NCI-H2196 (cell line): ENCODE data around the gene GLI3.

Experiments used
- DNase-seq: peaks from one replicate; lab custom pipeline; 2025; ENCODE audit not compliant: unreplicated experiment; lab: John Stamatoyannopoulos, UW

Gene GLI3

DNA sequence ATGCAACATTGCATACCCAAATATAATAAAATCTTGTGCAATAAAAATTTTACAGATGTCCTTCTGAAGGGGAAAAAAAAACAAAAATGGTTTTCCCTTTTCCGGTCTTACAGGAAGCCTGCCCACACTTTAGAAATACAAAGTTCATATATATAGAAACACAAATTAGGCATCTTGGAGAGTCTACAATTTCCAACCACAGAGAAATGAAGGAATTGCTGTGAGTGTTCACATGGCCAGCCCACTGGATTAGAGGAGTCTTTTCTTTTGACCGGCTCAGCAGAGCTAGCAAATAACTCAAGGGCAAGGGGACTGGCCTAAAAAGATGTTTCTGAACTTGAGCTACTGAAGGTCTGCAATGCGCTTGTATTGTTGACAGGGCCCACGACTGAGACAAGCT is 92.4 kb downstream of the GLI3 start:
- no peak for DNase-seq

DNA sequence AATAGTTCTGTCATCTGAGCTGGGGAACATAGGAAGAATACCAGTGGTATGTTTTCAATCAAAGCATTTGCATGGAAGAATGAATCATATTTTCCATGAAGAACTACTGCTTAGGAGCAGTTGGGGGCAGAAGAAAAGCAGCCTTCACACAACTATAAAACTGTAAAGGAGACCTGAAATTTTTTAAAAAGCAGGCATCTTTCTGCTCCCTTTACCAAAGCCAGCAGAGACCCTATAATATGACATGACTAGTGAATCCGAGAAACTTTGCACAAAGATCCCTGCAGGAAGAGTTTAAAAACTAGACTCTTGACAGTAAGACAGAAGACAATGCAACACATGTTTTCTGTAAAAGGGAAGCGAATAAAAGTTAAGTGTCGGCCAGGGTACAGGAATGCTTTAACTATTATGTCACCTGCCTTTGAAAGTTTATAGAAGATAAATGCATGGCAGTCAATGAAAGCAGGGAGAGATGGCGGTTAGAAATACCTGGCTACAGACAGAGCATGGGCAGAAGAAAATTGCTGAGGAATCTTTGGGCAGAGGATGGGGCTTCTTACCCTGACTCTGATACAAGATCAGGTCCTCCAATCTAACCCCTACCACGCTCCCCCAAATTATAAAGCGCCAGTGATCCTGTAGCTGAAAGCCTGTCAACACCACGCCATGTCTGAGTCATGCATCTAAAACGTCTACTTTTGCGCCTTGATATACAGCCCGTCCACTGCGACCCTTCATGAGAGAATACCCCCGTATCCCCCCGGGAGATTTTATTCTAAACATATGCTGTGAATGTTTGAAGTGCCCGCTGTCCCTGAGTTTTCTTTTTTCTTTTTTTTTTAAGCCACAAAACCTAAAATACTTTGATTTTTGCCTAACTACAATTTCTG is 93.1 kb downstream of the GLI3 start:
- no peak for DNase-seq

DNA sequence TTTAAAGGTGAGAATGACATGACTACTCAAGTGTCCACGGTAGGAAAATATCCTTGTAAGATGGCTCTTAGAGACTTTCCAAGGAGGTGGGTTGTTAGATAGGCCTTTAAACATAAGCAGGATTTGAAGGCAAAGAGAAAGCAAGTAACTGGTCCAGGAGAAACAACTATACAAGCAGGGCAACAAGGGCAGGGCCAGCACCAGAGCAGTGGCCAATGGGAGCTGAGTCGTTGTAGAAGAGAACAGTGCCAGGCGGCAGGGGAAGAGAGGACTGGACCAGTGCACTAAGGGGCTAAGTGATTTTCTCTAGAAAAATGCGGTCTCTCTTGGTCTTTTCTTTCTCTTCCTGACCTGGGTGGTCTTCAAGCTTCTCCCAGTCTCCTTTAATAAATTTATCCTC is 94.9 kb downstream of the GLI3 start:
- DNase-seq: no peak

DNA sequence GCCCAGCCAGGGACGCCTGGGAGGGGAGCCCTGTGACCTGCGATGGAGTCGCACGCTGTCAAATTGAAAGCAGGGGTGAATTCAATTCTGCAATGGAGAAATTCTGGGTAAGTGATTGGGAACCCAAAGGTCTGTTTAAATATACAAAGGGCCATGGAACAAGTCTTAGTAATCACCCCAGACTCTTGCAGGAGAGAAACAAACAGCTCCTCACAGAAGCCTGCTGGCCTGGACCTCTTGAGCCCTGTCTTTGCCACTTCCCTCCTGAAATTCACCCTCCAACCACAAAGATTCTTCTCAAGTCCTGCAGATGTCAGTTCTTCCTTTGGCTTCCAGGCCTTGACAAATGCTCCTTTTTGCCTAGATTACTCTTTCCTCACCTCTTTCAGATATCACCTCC is 97.3 kb downstream of the GLI3 start:
- no peak for DNase-seq

DNA sequence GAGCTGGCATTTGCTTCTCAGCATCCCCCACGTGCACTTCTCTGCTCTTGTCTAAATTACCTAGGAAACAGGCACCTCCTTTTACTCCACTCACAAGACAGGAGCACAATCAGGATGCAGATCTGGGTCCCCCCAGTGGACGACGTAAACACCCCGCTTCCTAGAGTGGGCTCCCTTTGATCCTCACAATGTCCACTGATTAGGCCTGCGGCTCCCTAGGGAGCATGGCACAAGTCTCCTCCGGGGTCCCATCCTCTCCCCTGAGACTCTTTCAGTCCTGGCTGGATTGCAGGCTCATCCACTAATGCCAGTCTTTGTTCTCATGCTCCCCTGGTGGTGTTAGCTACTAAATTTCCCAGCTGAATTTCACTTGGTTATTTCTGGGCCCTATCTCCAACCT is 98.3 kb downstream of the GLI3 start:
- DNase-seq: no peak

DNA sequence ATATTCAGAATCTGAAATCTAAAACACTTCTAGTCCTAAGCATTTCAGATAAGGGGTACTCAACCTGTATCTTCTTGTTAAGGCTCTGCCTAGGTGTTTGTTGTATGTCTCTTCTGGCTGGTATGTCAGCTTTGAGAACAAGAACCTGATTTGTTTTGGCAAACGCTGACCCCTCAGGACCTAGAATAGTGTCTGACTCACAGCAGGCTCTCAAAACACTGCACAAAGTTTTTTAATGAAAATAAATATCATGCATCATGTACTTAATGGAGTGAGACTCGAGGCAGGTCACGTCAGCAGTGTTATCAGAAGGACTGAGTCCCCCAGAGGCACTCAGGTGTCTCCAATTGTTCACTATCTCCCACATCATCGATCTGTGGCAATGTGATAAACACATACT is 99.1 kb downstream of the GLI3 start:
- no peak for DNase-seq

DNA sequence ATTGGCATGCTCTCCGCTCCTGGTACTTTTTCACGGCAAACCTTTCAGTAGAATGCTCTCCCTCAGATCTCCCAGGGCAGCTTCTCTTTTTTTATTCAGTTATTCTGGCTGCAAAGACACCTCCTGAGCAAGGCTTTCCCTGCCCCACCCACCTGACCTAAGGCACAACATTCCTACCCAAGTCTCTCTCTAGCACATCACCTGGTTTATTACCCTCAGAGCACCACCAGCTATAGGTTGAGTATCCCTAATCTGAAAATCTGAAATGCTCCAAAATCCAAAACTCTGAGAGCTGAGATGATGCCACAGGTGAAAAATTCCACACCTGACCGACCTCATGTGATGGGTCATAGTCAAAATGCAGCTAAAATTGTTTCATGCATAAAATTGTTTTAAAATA is 99.6 kb downstream of the GLI3 start:
- no peak for DNase-seq

DNA sequence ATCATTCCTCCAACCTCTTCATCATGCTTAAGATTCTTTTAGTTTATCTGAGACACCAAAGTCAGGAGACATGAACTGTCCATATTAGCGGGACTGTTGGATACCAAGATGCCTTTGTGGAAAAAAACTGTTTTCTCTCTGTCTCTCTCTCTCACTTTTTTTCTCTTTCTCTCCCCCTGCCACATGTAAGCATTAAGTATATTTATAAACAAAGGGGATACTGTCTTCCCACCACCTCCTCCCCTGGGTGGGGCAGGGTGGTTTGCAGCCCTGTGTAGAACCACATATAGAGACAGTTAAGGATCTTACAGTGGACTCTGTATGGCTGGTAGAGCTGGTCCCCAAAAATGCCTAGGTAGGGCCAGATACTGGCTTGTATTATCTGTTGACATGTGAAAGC is 101.3 kb downstream of the GLI3 start:
- no peak for DNase-seq

DNA sequence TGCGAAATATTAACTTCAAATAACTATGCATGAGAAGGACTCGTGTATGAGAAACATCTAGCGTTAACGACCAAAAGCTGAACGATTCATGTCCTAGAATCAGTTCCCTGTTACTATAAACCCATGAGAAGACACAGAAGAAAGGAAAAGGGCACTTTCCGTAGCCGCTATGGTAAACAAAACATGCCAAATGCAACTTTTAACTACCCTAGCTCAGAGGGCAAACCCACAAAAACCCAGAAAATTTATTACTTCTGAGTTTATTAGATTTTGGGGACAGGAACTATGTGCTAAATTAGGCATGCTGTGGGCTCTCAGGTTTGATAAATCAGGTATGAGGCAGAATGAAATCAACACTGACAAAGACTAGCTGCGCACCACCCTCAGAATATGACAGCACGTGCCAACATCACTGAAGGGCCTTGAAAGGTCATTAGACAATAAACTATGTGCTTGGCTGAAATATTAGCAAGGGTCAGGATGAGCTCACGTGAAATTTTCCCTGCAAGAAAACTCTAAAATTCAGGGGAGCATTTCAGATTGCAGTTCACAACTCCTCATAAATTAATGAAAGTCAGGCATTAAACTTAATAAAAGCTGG is 102.6 kb downstream of the GLI3 start:
- DNase-seq: no peak

DNA sequence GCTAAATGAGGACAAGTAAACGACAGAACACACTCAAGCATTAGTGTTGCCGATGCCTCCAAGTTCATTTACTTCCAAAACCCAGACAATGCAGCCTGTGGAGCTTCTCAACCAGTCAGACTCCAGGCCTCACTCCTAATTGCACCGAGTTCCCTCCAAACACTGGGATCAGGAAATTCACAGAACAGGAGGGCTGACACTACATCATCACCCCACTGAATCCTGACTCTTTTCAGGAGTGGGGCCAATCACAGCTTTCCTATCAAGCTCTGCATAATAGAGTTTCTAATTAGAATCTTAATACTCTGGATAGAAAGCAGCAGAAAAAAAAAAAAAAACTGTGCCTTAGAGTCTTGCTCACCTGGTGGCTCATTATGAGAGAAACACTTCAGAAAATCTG is 103.7 kb downstream of the GLI3 start:
- no peak for DNase-seq

DNA sequence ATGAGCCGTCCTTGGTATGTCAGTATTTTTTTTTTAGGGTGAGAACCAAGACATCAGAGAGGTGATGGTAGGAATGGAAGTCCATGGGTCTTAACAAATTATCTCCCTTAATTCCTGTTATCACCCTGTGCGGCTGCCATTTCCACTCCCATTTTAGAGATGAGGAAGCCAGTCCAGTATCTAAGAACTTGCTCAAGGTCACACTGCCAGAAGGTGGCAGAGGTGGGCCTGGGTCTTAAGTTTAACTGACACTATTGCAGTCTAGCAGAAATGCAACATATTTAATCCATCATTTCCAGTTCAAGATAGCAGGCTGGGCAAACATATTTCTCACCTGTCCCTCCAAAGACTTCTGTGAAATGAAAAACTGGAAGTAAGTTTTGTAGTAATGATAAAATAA is 108.3 kb downstream of the GLI3 start:
- no peak for DNase-seq

DNA sequence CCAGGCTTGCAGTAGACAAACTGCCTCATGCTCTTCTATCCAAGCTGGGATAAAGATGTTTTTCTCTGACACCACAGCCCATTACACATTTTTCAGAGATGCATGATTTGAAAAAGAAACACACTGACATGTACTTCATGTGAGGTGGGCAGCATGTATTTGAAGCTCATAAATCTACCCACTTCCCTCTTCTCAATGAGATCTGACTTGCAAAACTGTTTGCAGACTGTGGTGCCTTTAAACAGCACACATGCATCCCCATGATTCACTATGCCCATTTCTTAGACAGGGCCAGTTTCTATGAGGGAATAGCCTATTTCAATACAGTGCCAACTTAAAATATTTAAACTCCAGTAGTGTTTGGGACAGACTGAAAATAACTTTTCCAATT is 109.8 kb downstream of the GLI3 start:
- no peak for DNase-seq

DNA sequence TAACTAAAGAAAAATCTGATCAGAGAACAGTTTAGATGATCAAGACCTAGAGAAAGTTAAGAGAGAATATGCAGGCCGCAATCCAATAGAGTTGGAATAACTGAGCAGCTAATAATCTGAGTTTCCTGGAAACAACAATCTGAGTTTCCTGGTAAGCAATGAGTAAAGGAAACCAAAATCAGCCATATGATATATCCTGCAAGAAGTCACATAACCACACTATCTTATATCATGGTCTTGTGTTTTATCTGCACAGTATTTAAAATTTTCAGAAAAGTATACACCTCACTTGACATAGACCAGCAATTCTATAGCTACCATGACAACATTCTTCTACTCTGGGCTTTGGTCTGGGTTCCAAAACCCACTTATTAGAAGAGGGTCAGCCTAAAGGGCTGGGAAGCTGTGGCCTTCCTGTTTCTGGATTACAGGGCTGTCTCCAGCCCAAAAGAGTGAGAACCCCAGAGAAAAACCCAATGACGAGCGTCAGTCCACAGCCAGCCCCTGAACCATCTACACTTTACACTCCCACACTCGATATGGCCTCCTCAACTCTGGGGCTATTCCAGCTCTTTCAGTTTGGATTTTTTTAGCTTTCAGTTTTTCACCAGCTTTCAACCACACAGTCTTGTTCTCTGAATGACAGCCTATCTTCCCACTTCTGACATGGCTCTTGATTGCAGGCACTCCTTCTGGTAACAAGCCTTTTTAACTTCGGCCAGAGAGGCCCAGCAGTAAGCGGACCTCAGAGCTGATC is 110.4 kb downstream of the GLI3 start:
- DNase-seq: no peak

DNA sequence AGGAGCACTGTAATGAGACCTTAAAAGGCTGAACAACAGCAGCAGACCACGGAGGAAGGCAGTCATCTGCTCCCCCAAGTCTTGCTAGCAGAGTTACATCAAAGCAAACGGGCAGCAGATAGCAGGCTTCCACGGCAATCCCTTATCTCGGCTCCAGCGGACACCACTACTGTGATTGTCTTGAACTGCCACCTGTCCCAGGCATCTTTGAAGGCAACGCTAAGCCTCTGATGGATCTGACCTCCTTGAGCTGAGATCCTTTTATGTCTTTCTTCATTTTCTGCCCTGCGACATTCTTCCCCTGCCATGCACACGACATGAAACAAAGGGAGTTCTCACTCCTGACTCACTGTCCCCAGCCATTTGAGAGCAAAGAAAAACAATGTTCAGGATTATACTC is 111.7 kb downstream of the GLI3 start:
- DNase-seq: no peak

DNA sequence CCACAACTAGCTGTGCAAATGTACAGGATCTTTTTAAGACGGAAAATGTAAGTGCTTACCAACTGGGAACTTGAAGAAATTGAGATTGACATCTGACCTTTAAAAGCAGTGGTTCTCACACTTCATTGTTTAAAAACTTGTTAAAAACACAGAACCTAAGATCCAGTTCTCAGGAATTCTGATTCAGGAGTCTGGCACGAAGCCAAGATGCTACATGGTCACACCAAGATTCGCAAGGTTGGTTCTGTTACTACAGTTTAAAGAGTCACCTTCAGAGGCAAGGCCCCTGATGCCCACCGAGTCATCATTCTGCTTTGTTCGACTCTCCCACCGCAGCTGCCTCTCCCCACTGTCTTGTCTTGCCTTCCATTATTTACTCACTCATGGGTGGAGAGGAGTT is 113.3 kb downstream of the GLI3 start:
- DNase-seq: no peak

DNA sequence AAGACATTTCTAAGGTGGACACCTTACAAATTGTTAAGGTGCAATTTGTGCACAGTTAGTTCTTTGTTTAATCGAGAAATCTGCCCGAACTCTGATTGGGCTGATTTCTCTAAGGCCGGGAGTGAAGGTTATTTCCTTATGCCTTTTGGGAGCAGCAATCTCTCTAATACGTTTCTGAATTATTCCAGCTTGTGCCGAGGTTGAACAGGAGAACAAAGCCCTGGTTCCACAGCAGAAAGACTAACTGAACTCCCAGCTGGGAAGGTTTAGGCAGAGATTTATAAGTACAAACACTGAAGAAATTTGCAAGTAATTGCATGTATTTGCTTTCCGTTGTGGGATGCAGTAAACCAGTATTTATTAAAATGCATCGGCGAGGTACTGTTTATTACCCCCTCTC is 116.8 kb downstream of the GLI3 start:
- no peak for DNase-seq

DNA sequence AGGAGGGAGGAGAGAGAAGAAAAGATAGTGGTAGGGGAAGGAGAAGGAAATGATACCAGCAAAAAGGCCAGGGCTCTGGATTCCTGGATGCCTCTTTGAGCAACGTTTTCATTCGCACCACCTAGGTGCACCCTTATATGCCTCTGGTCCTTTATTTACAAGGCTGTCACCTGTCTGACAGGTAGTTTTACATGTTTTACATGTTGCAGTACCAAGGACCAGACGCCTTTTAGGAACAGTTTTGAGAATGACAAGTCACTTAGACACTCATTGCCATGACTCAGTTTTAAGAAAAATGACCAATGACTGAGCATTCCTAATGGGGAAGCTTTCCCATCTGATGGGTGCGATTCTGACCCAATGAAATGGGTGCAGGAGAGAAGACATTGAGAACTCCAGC is 119.8 kb downstream of the GLI3 start:
- no peak for DNase-seq

DNA sequence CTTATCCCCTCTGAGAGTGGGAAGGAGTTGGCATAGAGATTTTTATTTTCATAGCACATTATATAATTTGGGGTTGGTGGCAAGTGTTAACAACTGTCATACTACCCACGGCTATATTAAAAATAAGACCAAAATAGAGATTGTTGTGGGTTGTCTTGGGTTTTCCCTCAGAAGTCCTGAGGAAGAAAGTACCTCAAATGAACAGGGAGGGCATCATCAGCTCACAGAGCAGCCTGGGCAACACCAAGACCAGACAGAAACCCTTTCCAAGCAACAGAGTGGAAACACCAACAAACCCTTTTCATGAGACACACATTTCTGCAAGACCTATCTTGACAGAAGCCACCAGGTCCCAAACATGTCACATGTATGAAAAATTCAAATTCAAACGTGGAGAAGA is 121.2 kb downstream of the GLI3 start:
- DNase-seq: no peak

DNA sequence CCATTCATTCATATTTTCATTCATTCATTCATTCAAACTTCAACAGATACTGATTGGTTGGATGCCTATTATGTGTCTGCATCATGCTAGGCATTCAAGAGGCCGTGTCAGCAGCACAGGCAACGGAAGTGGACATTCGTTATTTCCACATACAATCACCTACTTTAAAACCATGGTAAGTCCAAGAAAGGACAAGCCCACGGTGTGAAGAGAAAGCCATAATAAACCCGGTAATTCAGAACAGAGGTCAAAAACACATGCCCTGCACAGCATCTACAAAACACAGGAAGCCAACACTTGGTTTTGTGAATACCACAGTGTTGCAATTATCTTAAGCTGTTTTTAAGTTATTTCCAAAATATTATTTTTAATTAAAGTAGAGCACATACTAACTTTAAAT is 126.7 kb downstream of the GLI3 start:
- no peak for DNase-seq

DNA sequence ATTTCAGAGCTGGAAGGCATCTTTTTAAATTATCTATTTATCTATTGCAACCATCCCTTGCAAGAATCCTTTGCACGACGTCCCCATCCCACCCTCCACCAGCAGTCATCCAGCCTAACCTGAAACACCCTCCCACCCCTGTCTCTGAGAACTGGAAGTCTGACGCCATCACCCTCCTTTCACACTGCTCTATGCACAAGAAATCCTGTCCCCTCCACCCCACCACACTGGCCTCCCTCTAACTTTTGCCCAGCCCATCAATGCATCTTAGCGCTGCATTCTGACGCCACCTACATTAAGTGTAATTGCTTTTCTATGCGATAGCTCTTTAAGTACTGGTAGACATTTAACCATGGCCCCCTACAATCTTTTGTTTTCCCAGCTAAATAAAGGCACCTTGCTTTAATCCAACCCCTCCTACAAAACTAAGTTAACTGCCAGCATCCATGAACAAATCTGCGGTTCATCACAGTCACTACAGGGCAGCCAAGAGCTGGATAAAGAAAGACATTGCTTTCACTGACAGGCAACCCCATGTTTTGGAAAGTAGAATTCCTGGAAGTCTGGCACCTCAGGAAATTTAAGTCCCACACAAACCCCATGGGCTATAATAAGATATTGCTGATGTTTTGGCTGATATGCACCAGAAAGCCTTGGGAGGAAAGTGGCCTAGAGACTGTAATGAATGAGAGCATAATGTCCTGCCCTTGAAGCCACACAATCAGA is 128.0 kb downstream of the GLI3 start:
- DNase-seq: no peak

DNA sequence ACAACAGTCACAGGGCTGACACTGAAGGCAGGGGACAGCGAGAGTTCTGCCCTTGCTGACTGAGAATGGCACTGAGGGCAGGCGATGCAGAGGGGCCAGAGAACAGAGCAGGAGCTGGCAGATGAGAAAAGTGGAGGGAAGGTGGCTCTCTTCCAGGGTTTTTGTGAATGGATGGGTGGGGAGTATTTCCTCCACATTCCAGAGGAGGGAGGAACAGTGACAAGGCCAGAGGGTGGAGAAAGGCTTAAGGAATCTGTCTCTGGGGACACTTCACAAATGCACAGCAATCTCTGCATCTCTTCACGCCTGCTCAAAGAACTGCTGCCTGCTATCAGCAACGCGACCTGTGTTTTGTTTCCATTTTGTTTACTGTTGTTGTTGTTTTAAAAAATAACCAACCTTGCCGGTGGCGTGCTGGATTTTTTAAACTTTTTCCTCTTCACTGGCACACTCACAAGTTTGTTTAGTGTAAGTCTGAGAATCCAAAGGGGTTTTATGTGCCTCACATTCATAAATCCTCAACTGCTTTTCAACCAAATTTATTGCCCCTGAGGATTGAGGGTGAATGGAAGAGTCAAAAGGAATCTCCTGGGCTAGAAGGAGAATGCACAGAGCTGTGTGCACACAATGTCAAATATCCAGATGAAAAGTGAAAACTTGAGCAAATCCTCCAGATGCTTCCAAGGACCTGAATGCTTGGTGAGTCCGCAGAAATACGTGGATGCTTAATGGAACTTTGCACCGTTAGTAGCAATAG is 129.3 kb downstream of the GLI3 start:
- no peak for DNase-seq
